Endothelial cell of umbilical vein (primary cell): ENCODE data around the gene SOAT1. TPM values are rescaled to one million over a fixed set of nuclear protein-coding genes. Genes with fewer than 3 reads are reported as not detected.

ENCODE experiments used
- BruUV-seq: library from RNA; stranded (reverse); fragments of 400-500 nt; replicated peaks from 2 replicates; lab custom pipeline; 2021; lab: Mats Ljungman, UMichigan
- CTCF ChIA-PET: fragments of 300-600, 350-600 bp; sonication (Branson Sonifier 250); formaldehyde crosslinking; loops from one replicate; lab custom pipeline; 2021; ENCODE audit warnings: antibody characterized with exemption, inconsistent platforms; lab: Charles Lee
- POLR2A ChIA-PET: fragments of 300-600, 350-600 bp; sonication (Branson Sonifier 250); formaldehyde crosslinking; loops from one replicate; lab custom pipeline; 2021; ENCODE audit warnings: antibody characterized with exemption, inconsistent platforms; lab: Charles Lee
- DNase-seq: peaks from one replicate; pipeline ENCODE4 v3.0.0-alpha.2; 2011; ENCODE audit warnings: low read depth, low spot score
- FAIRE-seq: peaks from 2 replicates; lab custom pipeline; 2011; peaks lifted over from hg19 to GRCh38; lab: Jason Lieb, UNC
- H2AFZ ChIP-seq: 2 replicates; pipeline ENCODE4 v1.6.0; 2012; ENCODE audit warnings: low read depth, low read length, control low read depth, inconsistent platforms
- H3K27ac ChIP-seq: 2 replicates; pipeline ENCODE4 v1.5.1; 2011; ENCODE audit warnings: low read depth, mild to moderate bottlenecking, control low read depth, low read length, moderate library complexity; ENCODE audit not compliant: insufficient read depth
- H3K27me3 ChIP-seq, 2 experiments: 2 replicates each; pipeline versions ENCODE4 v1.6.0 to v1.6.1; 2011; ENCODE audit warnings: low read length in 2 of 2, mixed read lengths in 1 of 2; ENCODE audit not compliant: control insufficient read depth in 2 of 2, insufficient read depth in 2 of 2
- H3K36me3 ChIP-seq, 2 experiments: 2 replicates in 1 of 2; 3 replicates in 1 of 2; pipeline ENCODE4 v1.5.1; 2011; ENCODE audit warnings: low read length in 2 of 2, mild to moderate bottlenecking in 1 of 2, moderate library complexity in 1 of 2; ENCODE audit not compliant: control insufficient read depth in 2 of 2, insufficient read depth in 2 of 2; ENCODE audit errors: extremely low read depth in 1 of 2
- H3K4me1 ChIP-seq: 3 replicates; pipeline ENCODE4 v1.5.1; 2011; ENCODE audit warnings: mild to moderate bottlenecking, low read length; ENCODE audit not compliant: control insufficient read depth, insufficient read depth; ENCODE audit errors: extremely low read depth
- H3K4me2 ChIP-seq: 2 replicates; pipeline ENCODE4 v1.6.1; 2011; ENCODE audit warnings: low read length, control low read depth, mixed read lengths; ENCODE audit not compliant: insufficient read depth
- H3K4me3 ChIP-seq, 3 experiments: fragments of 200-600 bp in 1 of 3; sonication (generic), shearing (Covaris generic) in 1 of 3; replicated peaks in 1 of 3; 2 replicates each; pipeline ENCODE4 v1.5.1; 2011 to 2016; ENCODE audit warnings: control low read depth in 3 of 3, low read length in 3 of 3, mild to moderate bottlenecking in 2 of 3, inconsistent platforms in 1 of 3, low read depth in 1 of 3, moderate library complexity in 1 of 3; ENCODE audit not compliant: insufficient read depth in 1 of 3
- H3K79me2 ChIP-seq: 2 replicates; pipeline ENCODE4 v1.6.0; 2012; ENCODE audit warnings: low read length, inconsistent platforms; ENCODE audit not compliant: control insufficient read depth, insufficient read depth
- H3K9ac ChIP-seq: replicated peaks from 2 replicates; pipeline ENCODE3; 2011; ENCODE audit warnings: low read length, control low read depth; ENCODE audit not compliant: insufficient read depth; ENCODE audit errors: extremely low read depth
- H3K9me1 ChIP-seq: replicated peaks from 3 replicates; pipeline ENCODE4 v1.6.0; 2011; ENCODE audit warnings: mild to moderate bottlenecking, low read length; ENCODE audit not compliant: control insufficient read depth, insufficient read depth; ENCODE audit errors: extremely low read depth
- H3K9me3 ChIP-seq: replicated peaks from 2 replicates; pipeline ENCODE4 v1.5.1; 2012; ENCODE audit warnings: low read length, inconsistent platforms; ENCODE audit not compliant: control insufficient read depth, insufficient read depth
- H4K20me1 ChIP-seq: replicated peaks from 2 replicates; pipeline ENCODE3; 2011; ENCODE audit warnings: mild to moderate bottlenecking, low read length; ENCODE audit not compliant: control insufficient read depth, insufficient read depth; ENCODE audit errors: extremely low read depth
- EZH2 ChIP-seq: IDR thresholded peaks from 2 replicates; pipeline ENCODE4 v1.6.1; 2012; ENCODE audit warnings: borderline replicate concordance, low read depth, mild to moderate bottlenecking, moderate library complexity, low read length, inconsistent platforms; ENCODE audit not compliant: severe bottlenecking
- GATA2 ChIP-seq: IDR thresholded peaks from 2 replicates; pipeline ENCODE4 v1.7.0; 2011; ENCODE audit warnings: low read depth, mild to moderate bottlenecking, moderate library complexity, mixed read lengths, low read length; ENCODE audit not compliant: insufficient read length, insufficient read depth
- JUN ChIP-seq: IDR thresholded peaks from 2 replicates; pipeline ENCODE4 v1.6.1; 2011; ENCODE audit warnings: borderline replicate concordance, low read depth; ENCODE audit not compliant: insufficient read length, insufficient read depth
- MAX ChIP-seq: IDR thresholded peaks from 2 replicates; pipeline ENCODE4 v1.6.1; 2011; ENCODE audit not compliant: insufficient read depth, insufficient read length
- MYC ChIP-seq: IDR thresholded peaks from one replicate; pipeline ENCODE4 v1.6.1; 2011; ENCODE audit warnings: mild to moderate bottlenecking, low read depth, low read length
- POLR2A ChIP-seq: IDR thresholded peaks from 2 replicates; pipeline ENCODE4 v1.6.1; 2012; ENCODE audit warnings: low read depth, mild to moderate bottlenecking, control low read depth, low read length
- POLR2AphosphoS5 ChIP-seq: IDR thresholded peaks from 2 replicates; pipeline ENCODE4 v1.6.1; 2012; ENCODE audit warnings: low read depth, mild to moderate bottlenecking, control low read depth, low read length, moderate library complexity; ENCODE audit not compliant: insufficient read depth
- dilution Hi-C: fragments of 300-500 bp; cut with MboI; formaldehyde crosslinking; loops from one replicate; pipeline ENCODE4 v1.15.0; 2019; ENCODE audit warnings: low sequenced_read_pairs; ENCODE audit not compliant: extremely low pct_ligation_motif_present
- intact Hi-C: fragments of 100-400 bp; cut with micrococcal nuclease; formaldehyde crosslinking; loops from one replicate; pipeline ENCODE4 v1.10.0; 2022
- polyA plus RNA-seq, 4 experiments: library from polyadenylated mRNA; depleted of rRNA in 3 of 4; stranded (reverse) in 3 of 4; unstranded in 1 of 4; fragments of >200 nt; gene quantifications; 2 replicates each; pipeline versions ENCODE4 v1.2.1 to v1.2.3, GENCODE V29; 2011 to 2012; ENCODE audit warnings: missing spikeins in 1 of 4
- total RNA-seq: library from RNA; stranded (reverse); gene quantifications from 2 replicates; pipeline ENCODE4 v1.2.3, GENCODE V29; 2021

Gene SOAT1
- total and polyA plus RNA-seq, 2 donors (not counting 3 experiments of a cell fraction or from before 2014, with no cell fraction given) = 14.0 to 38.2 TPM

- Histone ChIP-seq H3K9me1 (no peaks in the 10 kb centered on the region), H3K4me3 (no peak overlapping the region), H4K20me1 (no peaks in the 10 kb centered on the region), H3K9ac (no peak overlapping the region), H3K27me3 (no peaks in the 10 kb centered on the region), H3K27ac (no peak overlapping the region), H3K79me2 (peaks cover 13% of the 10 kb centered on the region), H3K4me1 (no peaks in the 10 kb centered on the region), H3K4me2 (no peak overlapping the region), H3K36me3 (no peaks in the 10 kb centered on the region), H2AFZ (no peak overlapping the region), H3K9me3 (no peaks in the 10 kb centered on the region)
- DNase-seq = no peak
- intact Hi-C loops (no loop called here), dilution Hi-C loops (no loop called here)
- no peak for TF ChIP-seq GATA2
- TF ChIP-seq JUN = no peak
- no peak for TF ChIP-seq EZH2
- ChIA-PET POLR2A (no interaction called here), CTCF (no interaction called here)
- FAIRE-seq = no peak
- no TSS peak for BruUV-seq
Observed at GRCh38 chr1:179322557-179322956, 29.0 kb downstream of the SOAT1 start.

- ChIA-PET POLR2A (no interaction called here), CTCF (no interaction called here)
- intact Hi-C loops (no loop called here), dilution Hi-C loops (no loop called here)
- Histone ChIP-seq H3K4me3 (no peak overlapping the region), H2AFZ (no peak overlapping the region), H3K27ac (no peak overlapping the region), H4K20me1 (no peaks in the 10 kb centered on the region), H3K9ac (no peak overlapping the region), H3K4me1 (no peaks in the 10 kb centered on the region), H3K9me3 (no peaks in the 10 kb centered on the region), H3K9me1 (no peaks in the 10 kb centered on the region), H3K4me2 (no peak overlapping the region), H3K36me3 (no peaks in the 10 kb centered on the region), H3K27me3 (no peaks in the 10 kb centered on the region), H3K79me2 (peaks cover 13% of the 10 kb centered on the region)
- no TSS peak for BruUV-seq
- no peak for DNase-seq
- TF ChIP-seq JUN (no peak), POLR2A (no peak), MYC (no peak), POLR2AphosphoS5 (no peak), EZH2 (no peak), MAX (no peak)
- FAIRE-seq = no peak
Observed at GRCh38 chr1:179323436-179323835, 29.8 kb downstream of the SOAT1 start.
